ENCODE results near the gene QSER1. TPM values are rescaled to one million over a fixed set of nuclear protein-coding genes. Genes with fewer than 3 reads are reported as not detected.

QSER1 gene
- polyA plus RNA-seq = 1 to 10 TPM; 4.4 TPM

DNA sequence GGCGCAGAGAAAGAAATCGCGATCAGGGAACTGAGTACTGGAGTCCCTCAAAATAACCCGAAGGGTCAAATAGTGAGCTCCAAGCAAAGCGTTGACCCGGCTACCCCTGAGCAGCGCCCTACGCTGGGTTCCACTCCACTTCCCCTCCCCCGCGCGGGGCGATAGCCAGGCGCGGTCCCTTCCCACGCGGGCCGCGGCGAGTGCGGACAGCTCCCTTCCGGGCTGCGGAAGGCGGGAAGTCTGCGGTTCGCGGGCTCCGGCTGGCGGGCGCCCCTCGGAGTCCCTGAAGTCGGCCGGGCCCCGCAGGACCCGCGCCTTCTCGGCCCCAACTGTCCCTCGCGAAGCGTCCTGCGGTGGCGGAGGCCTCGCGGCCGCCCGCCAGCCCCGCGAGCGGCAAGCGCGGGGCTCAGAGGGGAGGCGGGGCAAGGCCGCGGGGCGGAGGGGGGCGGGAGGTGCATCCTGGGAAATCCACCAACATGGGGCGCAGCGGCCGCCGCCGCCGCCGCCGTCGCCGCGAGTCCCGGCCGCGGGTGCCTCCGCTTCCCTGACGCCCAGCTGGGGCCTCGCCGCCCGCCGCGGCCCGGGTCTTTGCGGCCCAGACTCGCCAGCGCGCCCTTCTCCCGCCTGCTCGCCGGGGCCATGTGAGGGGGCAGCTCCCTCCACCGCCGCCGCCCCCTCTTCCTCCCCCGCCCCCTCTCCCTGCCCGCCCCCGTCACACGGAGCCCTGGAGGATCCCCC lies at the start of gene QSER1:
TSS of gene QSER1 (plus strand) at position 457 of the 738 bp plus-strand sequence. CDS start 315 bp downstream, outside the sequence.
- no peaks in the 10 kb centered on the region for H3K36me3 ChIP-seq (ENCODE audit: control insufficient read depth in 2 of 2, insufficient read depth in 2 of 2, low read length in 1 of 2)
- no peaks in the 10 kb centered on the region for H3K9me3 ChIP-seq (ENCODE audit: control insufficient read depth in 2 of 2, insufficient read depth in 1 of 2, low read depth in 1 of 2, low read length in 1 of 2)
- H3K4me1 ChIP-seq (ENCODE audit: control insufficient read depth in 2 of 2, insufficient read depth in 2 of 2, low read length in 1 of 2) = no peaks in the 10 kb centered on the region
- H3K27ac ChIP-seq (ENCODE audit: low read depth in 2 of 2, low read length in 1 of 2) = peak within 1 kb of the TSS; percentile 94 to 95
- 1% methylated on average over 47 to 90 of the region's 91 CpGs for WGBS, 2 donors
- no peaks in the 10 kb centered on the region for H3K27me3 ChIP-seq (ENCODE audit: control insufficient read depth in 1 of 2, insufficient read depth in 2 of 2, low read length in 2 of 2)
- peak within 1 kb of the TSS; percentile 93 to 95 for H3K4me3 ChIP-seq (ENCODE audit: low read depth in 1 of 2, low read length in 2 of 2)

GRCh38 chr11:32843544-32843943 lies 49.1 kb upstream of the QSER1 start:
- no peaks in the 10 kb centered on the region for H3K9me3 ChIP-seq (ENCODE audit: control insufficient read depth in 2 of 2, insufficient read depth in 1 of 2, low read depth in 1 of 2, low read length in 1 of 2)
- WGBS, 2 donors = 66 to 76% methylated on average over 3 of the region's 3 CpGs
- H3K4me1 ChIP-seq (ENCODE audit: control insufficient read depth in 2 of 2, insufficient read depth in 2 of 2, low read length in 1 of 2) = no peaks in the 10 kb centered on the region
- H3K4me3 ChIP-seq (ENCODE audit: low read depth in 1 of 2, low read length in 2 of 2) = no peak overlapping the region
- no peak overlapping the region for H3K27ac ChIP-seq (ENCODE audit: low read depth in 2 of 2, low read length in 1 of 2)
- peaks cover 0 to 5% of the 10 kb centered on the region in 2 donors for H3K36me3 ChIP-seq (ENCODE audit: control insufficient read depth in 2 of 2, insufficient read depth in 2 of 2, low read length in 1 of 2)
- H3K27me3 ChIP-seq (ENCODE audit: control insufficient read depth in 1 of 2, insufficient read depth in 2 of 2, low read length in 2 of 2) = no peaks in the 10 kb centered on the region

DNA sequence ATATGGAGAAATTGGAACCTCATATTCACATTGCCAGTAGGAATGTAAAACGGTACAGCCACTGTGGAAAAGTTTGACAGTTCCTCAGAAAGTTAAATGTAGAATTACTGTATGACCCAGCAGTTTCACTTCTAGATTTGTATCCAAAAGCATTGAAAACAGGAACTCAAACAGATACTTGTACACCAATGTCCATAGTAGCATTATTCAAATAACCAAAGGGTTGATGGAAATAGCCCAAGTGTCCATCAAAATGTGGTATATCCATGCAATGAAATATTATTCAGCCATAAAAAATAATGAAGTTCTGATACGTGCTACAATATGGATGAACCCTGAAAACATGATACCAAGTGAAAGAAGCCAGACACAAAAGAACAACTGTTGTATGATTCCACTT lies 45.1 kb upstream of the QSER1 start:
- Histone ChIP-seq H3K27me3 (ENCODE audit: control insufficient read depth in 1 of 2, insufficient read depth in 2 of 2, low read length in 2 of 2) (no peaks in the 10 kb centered on the region), H3K4me1 (ENCODE audit: control insufficient read depth in 2 of 2, insufficient read depth in 2 of 2, low read length in 1 of 2) (no peaks in the 10 kb centered on the region), H3K36me3 (ENCODE audit: control insufficient read depth in 2 of 2, insufficient read depth in 2 of 2, low read length in 1 of 2) (peaks cover 0 to 5% of the 10 kb centered on the region in 2 donors), H3K4me3 (ENCODE audit: low read depth in 1 of 2, low read length in 2 of 2) (no peak overlapping the region), H3K27ac (ENCODE audit: low read depth in 2 of 2, low read length in 1 of 2) (no peak overlapping the region), H3K9me3 (ENCODE audit: control insufficient read depth in 2 of 2, insufficient read depth in 1 of 2, low read depth in 1 of 2, low read length in 1 of 2) (no peaks in the 10 kb centered on the region)
- WGBS, 2 donors = 84 to 86% methylated on average over 2 of the region's 2 CpGs

DNA sequence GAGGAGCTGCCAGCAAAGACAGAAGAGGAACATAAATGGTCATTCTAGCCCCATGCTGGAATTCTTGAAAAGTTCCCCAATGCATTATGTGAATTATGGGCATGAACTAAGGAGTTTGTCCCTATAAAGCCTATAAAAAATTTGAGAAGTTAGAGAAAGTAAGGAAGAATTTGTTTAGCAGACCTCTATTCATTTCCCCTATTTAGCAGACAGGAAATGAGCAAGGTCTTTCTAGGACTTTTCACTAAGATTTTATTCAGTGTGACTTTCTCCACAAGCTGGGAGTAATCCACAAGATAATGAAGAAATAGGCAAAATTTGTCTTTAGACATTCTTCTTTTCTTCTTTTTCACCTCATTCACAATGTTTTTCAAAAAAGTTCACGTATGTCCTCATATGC lies 42.9 kb upstream of the QSER1 start:
- H3K4me3 ChIP-seq (ENCODE audit: low read depth in 1 of 2, low read length in 2 of 2) = no peak overlapping the region
- H3K4me1 ChIP-seq (ENCODE audit: control insufficient read depth in 2 of 2, insufficient read depth in 2 of 2, low read length in 1 of 2) = no peaks in the 10 kb centered on the region
- H3K27ac ChIP-seq (ENCODE audit: low read depth in 2 of 2, low read length in 1 of 2) = no peak overlapping the region
- peaks cover 0 to 4% of the 10 kb centered on the region in 2 donors for H3K36me3 ChIP-seq (ENCODE audit: control insufficient read depth in 2 of 2, insufficient read depth in 2 of 2, low read length in 1 of 2)
- no peaks in the 10 kb centered on the region for H3K9me3 ChIP-seq (ENCODE audit: control insufficient read depth in 2 of 2, insufficient read depth in 1 of 2, low read depth in 1 of 2, low read length in 1 of 2)
- H3K27me3 ChIP-seq (ENCODE audit: control insufficient read depth in 1 of 2, insufficient read depth in 2 of 2, low read length in 2 of 2) = no peaks in the 10 kb centered on the region
- WGBS, 2 donors = 82 to 91% methylated on average over 1 of the region's 1 CpG

DNA sequence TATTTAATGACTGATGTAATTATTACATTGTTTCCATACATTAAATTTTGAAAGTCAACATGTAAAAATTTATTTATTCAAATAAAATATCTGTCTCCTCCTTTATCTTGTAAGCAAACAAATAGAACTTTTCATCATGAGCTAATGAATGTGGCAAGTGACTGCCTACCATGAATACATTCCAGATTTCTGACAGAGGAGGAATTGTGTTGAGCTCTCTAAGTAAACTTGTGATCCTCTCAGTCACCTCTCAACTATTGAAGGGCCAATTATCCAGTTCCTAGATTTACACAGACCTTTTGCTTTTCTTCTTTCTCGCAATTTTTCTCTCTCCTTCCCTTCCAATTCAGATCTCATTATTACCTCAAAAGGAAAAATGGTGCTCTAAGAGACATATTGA lies 41.4 kb upstream of the QSER1 start:
- H3K4me3 ChIP-seq (ENCODE audit: low read depth in 1 of 2, low read length in 2 of 2) = no peak overlapping the region
- WGBS, 2 donors = 89 to 94% methylated on average over 1 of the region's 1 CpG
- no peaks in the 10 kb centered on the region for H3K4me1 ChIP-seq (ENCODE audit: control insufficient read depth in 2 of 2, insufficient read depth in 2 of 2, low read length in 1 of 2)
- no peaks in the 10 kb centered on the region for H3K27me3 ChIP-seq (ENCODE audit: control insufficient read depth in 1 of 2, insufficient read depth in 2 of 2, low read length in 2 of 2)
- peaks cover 0 to 4% of the 10 kb centered on the region in 2 donors for H3K36me3 ChIP-seq (ENCODE audit: control insufficient read depth in 2 of 2, insufficient read depth in 2 of 2, low read length in 1 of 2)
- no peak overlapping the region for H3K27ac ChIP-seq (ENCODE audit: low read depth in 2 of 2, low read length in 1 of 2)
- H3K9me3 ChIP-seq (ENCODE audit: control insufficient read depth in 2 of 2, insufficient read depth in 1 of 2, low read depth in 1 of 2, low read length in 1 of 2) = no peaks in the 10 kb centered on the region

DNA sequence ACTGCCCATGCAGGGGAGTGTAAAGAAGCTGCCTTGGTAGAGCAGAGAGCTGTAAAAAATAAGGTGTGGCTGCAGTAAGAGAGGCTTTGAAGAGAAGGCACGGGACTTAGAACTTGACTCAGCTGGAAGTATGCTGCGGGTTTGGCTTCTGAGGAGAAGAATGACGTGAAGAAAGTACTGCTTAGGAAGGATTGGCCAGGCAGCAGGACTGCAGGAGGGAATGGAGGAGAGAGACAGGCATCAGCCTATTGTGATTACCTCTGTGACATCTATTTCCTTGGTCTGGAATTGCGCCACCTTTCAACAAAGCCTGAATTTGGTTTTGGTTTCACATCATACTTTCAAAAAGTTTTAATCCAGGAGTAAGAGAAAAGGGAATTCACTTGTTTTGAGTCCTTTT lies 40.4 kb upstream of the QSER1 start:
- no peaks in the 10 kb centered on the region for H3K9me3 ChIP-seq (ENCODE audit: control insufficient read depth in 2 of 2, insufficient read depth in 1 of 2, low read depth in 1 of 2, low read length in 1 of 2)
- no peaks in the 10 kb centered on the region for H3K4me1 ChIP-seq (ENCODE audit: control insufficient read depth in 2 of 2, insufficient read depth in 2 of 2, low read length in 1 of 2)
- no peak overlapping the region for H3K4me3 ChIP-seq (ENCODE audit: low read depth in 1 of 2, low read length in 2 of 2)
- WGBS, 2 donors = 57 to 64% methylated on average over 4 of the region's 4 CpGs
- peaks cover 0 to 4% of the 10 kb centered on the region in 2 donors for H3K36me3 ChIP-seq (ENCODE audit: control insufficient read depth in 2 of 2, insufficient read depth in 2 of 2, low read length in 1 of 2)
- H3K27ac ChIP-seq (ENCODE audit: low read depth in 2 of 2, low read length in 1 of 2) = peak overlapping the region; percentile 48 to 50
- H3K27me3 ChIP-seq (ENCODE audit: control insufficient read depth in 1 of 2, insufficient read depth in 2 of 2, low read length in 2 of 2) = no peaks in the 10 kb centered on the region

DNA sequence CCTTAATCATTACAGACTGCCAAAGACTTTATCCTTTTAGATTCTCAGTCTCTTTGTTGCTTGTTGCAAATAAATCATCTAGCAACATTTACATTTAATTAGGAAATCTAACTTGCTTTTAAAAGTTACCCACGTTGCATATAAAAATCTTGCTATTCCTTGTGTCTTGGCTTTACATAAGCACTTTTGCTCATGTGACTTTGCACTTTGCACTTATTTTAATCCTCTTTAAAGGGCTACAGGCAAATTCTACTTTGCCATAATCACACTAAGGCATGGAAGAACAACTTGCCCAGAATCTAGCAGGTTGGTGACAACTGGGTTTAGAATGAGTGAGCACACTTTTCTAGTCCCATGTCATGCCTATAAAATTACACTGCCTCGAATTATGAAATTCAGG lies 37.0 kb upstream of the QSER1 start:
- no peaks in the 10 kb centered on the region for H3K9me3 ChIP-seq (ENCODE audit: control insufficient read depth in 2 of 2, insufficient read depth in 1 of 2, low read depth in 1 of 2, low read length in 1 of 2)
- H3K36me3 ChIP-seq (ENCODE audit: control insufficient read depth in 2 of 2, insufficient read depth in 2 of 2, low read length in 1 of 2) = peaks cover 0 to 2% of the 10 kb centered on the region in 2 donors
- no peaks in the 10 kb centered on the region for H3K4me1 ChIP-seq (ENCODE audit: control insufficient read depth in 2 of 2, insufficient read depth in 2 of 2, low read length in 1 of 2)
- no peak overlapping the region for H3K27ac ChIP-seq (ENCODE audit: low read depth in 2 of 2, low read length in 1 of 2)
- WGBS, 2 donors = 61 to 62% methylated on average over 2 of the region's 2 CpGs
- no peaks in the 10 kb centered on the region for H3K27me3 ChIP-seq (ENCODE audit: control insufficient read depth in 1 of 2, insufficient read depth in 2 of 2, low read length in 2 of 2)
- no peak overlapping the region for H3K4me3 ChIP-seq (ENCODE audit: low read depth in 1 of 2, low read length in 2 of 2)

DNA sequence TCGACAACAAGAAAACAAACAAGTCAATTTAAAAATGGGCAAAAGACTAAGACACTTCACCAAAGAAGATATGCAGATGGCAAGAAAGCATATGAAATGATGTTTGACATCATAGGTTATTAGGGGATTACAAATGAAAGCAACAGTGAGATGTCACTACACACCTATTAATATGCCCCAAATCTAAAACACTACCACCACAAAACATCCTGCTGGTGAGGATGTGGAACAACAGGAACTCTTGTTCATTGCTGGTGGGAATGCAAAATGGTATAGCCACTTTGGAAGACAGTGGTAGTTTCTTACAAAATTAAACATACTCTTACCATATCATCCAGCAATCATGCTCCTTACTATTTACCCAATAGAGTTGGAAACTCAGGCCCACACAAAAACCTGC lies 33.9 kb upstream of the QSER1 start:
- no peaks in the 10 kb centered on the region for H3K36me3 ChIP-seq (ENCODE audit: control insufficient read depth in 2 of 2, insufficient read depth in 2 of 2, low read length in 1 of 2)
- no peaks in the 10 kb centered on the region for H3K27me3 ChIP-seq (ENCODE audit: control insufficient read depth in 1 of 2, insufficient read depth in 2 of 2, low read length in 2 of 2)
- no peak overlapping the region for H3K27ac ChIP-seq (ENCODE audit: low read depth in 2 of 2, low read length in 1 of 2)
- no peak overlapping the region for H3K4me3 ChIP-seq (ENCODE audit: low read depth in 1 of 2, low read length in 2 of 2)
- no peaks in the 10 kb centered on the region for H3K9me3 ChIP-seq (ENCODE audit: control insufficient read depth in 2 of 2, insufficient read depth in 1 of 2, low read depth in 1 of 2, low read length in 1 of 2)
- WGBS, 2 donors = 71 to 75% methylated on average over 1 of the region's 1 CpG
- H3K4me1 ChIP-seq (ENCODE audit: control insufficient read depth in 2 of 2, insufficient read depth in 2 of 2, low read length in 1 of 2) = no peaks in the 10 kb centered on the region

GRCh38 chr11:32861850-32862577 lies 30.6 kb upstream of the QSER1 start:
- no peaks in the 10 kb centered on the region for H3K36me3 ChIP-seq (ENCODE audit: control insufficient read depth in 2 of 2, insufficient read depth in 2 of 2, low read length in 1 of 2)
- H3K4me1 ChIP-seq (ENCODE audit: control insufficient read depth in 2 of 2, insufficient read depth in 2 of 2, low read length in 1 of 2) = no peaks in the 10 kb centered on the region
- H3K4me3 ChIP-seq (ENCODE audit: low read depth in 1 of 2, low read length in 2 of 2) = no peak overlapping the region
- H3K27me3 ChIP-seq (ENCODE audit: control insufficient read depth in 1 of 2, insufficient read depth in 2 of 2, low read length in 2 of 2) = no peaks in the 10 kb centered on the region
- H3K9me3 ChIP-seq (ENCODE audit: control insufficient read depth in 2 of 2, insufficient read depth in 1 of 2, low read depth in 1 of 2, low read length in 1 of 2) = no peaks in the 10 kb centered on the region
- H3K27ac ChIP-seq (ENCODE audit: low read depth in 2 of 2, low read length in 1 of 2) = no peak overlapping the region
- WGBS, 2 donors = 71 to 85% methylated on average over 3 of the region's 3 CpGs

- no peaks in the 10 kb centered on the region for H3K36me3 ChIP-seq (ENCODE audit: control insufficient read depth in 2 of 2, insufficient read depth in 2 of 2, low read length in 1 of 2)
- no peak overlapping the region for H3K27ac ChIP-seq (ENCODE audit: low read depth in 2 of 2, low read length in 1 of 2)
- no peaks in the 10 kb centered on the region for H3K4me1 ChIP-seq (ENCODE audit: control insufficient read depth in 2 of 2, insufficient read depth in 2 of 2, low read length in 1 of 2)
- H3K4me3 ChIP-seq (ENCODE audit: low read depth in 1 of 2, low read length in 2 of 2) = no peak overlapping the region
- no peaks in the 10 kb centered on the region for H3K9me3 ChIP-seq (ENCODE audit: control insufficient read depth in 2 of 2, insufficient read depth in 1 of 2, low read depth in 1 of 2, low read length in 1 of 2)
- H3K27me3 ChIP-seq (ENCODE audit: control insufficient read depth in 1 of 2, insufficient read depth in 2 of 2, low read length in 2 of 2) = no peaks in the 10 kb centered on the region
Measured at GRCh38 chr11:32864555-32864954, 28.1 kb upstream of the QSER1 start.
